ENCODE data around the gene ZNF497. TPM values are rescaled to one million over a fixed set of nuclear protein-coding genes. Genes with fewer than 3 reads are reported as not detected.
A peak's percentile ranks its signal among the peaks of the same experiment; 100 is the strongest.
"Not testable (repeated sequence)": the region's sequence is repeated elsewhere in the genome, so short reads cannot be mapped to it uniquely, and the experiment has no call there.

ZNF497 gene
- total RNA-seq, 2 experiments from 2014 or later = 0.98 to 1.4 TPM

- CTCF ChIA-PET = no interaction called here
- POLR2A ChIA-PET = no interaction called here
- Mint-ChIP-seq H3K27me3 (no peaks in the 10 kb centered on the region), H3K27ac (peak within 1 kb of the TSS; percentile 99), H3K36me3 (ENCODE audit: low read depth) (peaks cover 29% of the 10 kb centered on the region), H3K4me3 (peak within 1 kb of the TSS; percentile 97), H3K9me3 (no peaks in the 10 kb centered on the region), H3K4me1 (peaks cover 56% of the 10 kb centered on the region)
- DNase-seq = peak; percentile 97
Measured at GRCh38 chr19:58386576-58387337, 24.2 kb upstream of the ZNF497 start, which contains the start of gene RPS5. RPS5 (plus strand) TSS chr19:58387269; CDS start chr19:58388138, 869 bp downstream.

- H3K4me1 Mint-ChIP-seq = peaks cover 53% of the 10 kb centered on the region
- ChIA-PET CTCF (no interaction called here), POLR2A (no interaction called here)
- H3K27me3 Mint-ChIP-seq = no peaks in the 10 kb centered on the region
- peaks cover 26% of the 10 kb centered on the region for H3K36me3 Mint-ChIP-seq (ENCODE audit: low read depth)
- peak overlapping the region; percentile 97 for H3K4me3 Mint-ChIP-seq
- no peaks in the 10 kb centered on the region for H3K9me3 Mint-ChIP-seq
- H3K27ac Mint-ChIP-seq = peak overlapping the region; percentile 99
- no peak for DNase-seq
Measured at GRCh38 chr19:58385891-58386575, 23.5 kb upstream of the ZNF497 start.

GRCh38 chr19:58385313-58385890 lies 22.9 kb upstream of the ZNF497 start:
- no peaks in the 10 kb centered on the region for H3K27me3 Mint-ChIP-seq
- no peak for DNase-seq
- POLR2A ChIA-PET = interaction anchor here (0.5 kb wide), 1 partner anchor 37 kb away, joined by 3 read pairs; no protein-coding TSS in a partner anchor

DNA sequence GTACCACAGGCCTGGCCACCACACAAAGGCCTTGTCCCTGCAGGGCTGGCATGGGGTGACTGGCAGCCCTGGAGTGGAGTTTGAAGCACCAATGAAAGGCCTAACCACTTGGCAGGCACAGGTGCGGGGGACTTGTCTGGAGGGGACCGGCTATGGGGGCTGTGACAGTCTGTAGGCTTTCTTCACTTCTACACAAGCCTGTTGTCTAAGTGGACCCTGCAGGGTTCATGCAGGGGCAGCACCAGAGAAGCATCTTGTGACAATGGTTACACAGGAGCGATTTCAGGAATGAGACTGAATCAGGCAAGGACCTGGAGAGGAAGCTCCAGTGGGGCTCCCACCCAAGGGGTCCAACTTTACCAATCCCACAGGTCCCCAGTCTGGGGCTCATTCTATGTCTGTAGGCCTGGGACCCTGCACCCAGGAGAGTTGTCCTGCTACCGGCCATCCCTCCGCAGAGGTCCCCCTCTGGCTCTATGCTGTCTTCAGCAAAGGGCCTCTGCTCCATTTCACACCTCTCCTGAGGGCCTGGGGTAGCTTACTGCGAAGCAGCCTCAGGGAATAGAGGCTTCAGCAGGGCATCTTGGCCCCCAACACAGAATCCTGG lies 20.5 kb upstream of the ZNF497 start:
- H3K27ac Mint-ChIP-seq = peak overlapping the region; percentile 57
- ChIA-PET POLR2A (no interaction called here), CTCF (no interaction called here)
- no peaks in the 10 kb centered on the region for H3K27me3 Mint-ChIP-seq
- peaks cover 46% of the 10 kb centered on the region for H3K4me1 Mint-ChIP-seq
- H3K4me3 Mint-ChIP-seq = peak overlapping the region; percentile 83
- peaks cover 9% of the 10 kb centered on the region for H3K36me3 Mint-ChIP-seq (ENCODE audit: low read depth)
- no peak for DNase-seq
- H3K9me3 Mint-ChIP-seq = no peaks in the 10 kb centered on the region

More at GRCh38 chr19:58385313-58385890, 22.9 kb upstream of the ZNF497 start:
- CTCF ChIA-PET = no interaction called here
- Mint-ChIP-seq H3K4me3 (peak overlapping the region; percentile 97), H3K27ac (peak overlapping the region; percentile 99), H3K9me3 (no peaks in the 10 kb centered on the region), H3K4me1 (peaks cover 47% of the 10 kb centered on the region), H3K36me3 (ENCODE audit: low read depth) (peaks cover 21% of the 10 kb centered on the region)

DNA sequence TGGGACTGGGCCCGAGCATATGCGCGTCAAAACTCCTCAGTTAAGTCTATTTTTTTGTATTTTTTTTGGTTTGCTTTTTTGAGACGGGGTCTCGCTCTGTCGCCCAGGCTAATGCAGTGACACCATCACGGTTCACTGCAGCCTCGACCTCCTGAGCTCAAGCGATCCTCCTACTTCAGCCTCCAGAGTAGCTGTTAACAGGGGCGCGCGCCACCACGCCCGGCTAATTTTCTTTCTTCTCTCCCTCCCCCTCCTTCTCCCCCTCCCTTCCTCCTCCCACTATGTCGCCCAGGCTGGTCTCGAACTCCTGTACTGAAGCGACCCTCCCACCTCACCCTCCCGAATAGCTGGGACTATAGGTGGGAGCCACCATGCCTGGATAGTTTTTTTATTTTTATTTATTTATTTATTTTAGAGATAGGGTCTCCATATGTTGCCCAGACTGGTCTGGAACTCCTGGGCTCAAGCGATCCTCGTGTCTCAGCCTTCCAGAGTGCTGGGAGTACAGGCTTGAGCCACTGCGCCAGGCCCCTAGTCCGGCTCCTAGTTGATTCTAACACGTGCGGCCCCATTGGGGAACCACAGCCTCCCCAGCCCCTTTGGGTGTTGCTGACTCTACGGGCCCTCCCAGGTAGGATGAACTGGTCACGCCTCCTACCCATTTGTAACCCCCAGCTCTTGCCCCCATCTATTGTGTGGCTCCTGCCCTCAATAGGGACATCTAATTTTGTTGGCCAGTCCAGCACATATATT lies 19.1 kb upstream of the ZNF497 start:
- Mint-ChIP-seq H3K36me3 (ENCODE audit: low read depth) (no peaks in the 10 kb centered on the region), H3K4me3 (peak overlapping the region; percentile 83), H3K27me3 (no peaks in the 10 kb centered on the region), H3K4me1 (peaks cover 36% of the 10 kb centered on the region), H3K9me3 (no peaks in the 10 kb centered on the region), H3K27ac (peak overlapping the region; percentile 95)
- CTCF ChIA-PET = interaction anchor here (1.5 kb wide), 1 partner anchor 138 kb away, joined by 5 read pairs; the partner anchor contains the start of gene ZBTB45
- POLR2A ChIA-PET = no interaction called here
- no peak for DNase-seq

DNA sequence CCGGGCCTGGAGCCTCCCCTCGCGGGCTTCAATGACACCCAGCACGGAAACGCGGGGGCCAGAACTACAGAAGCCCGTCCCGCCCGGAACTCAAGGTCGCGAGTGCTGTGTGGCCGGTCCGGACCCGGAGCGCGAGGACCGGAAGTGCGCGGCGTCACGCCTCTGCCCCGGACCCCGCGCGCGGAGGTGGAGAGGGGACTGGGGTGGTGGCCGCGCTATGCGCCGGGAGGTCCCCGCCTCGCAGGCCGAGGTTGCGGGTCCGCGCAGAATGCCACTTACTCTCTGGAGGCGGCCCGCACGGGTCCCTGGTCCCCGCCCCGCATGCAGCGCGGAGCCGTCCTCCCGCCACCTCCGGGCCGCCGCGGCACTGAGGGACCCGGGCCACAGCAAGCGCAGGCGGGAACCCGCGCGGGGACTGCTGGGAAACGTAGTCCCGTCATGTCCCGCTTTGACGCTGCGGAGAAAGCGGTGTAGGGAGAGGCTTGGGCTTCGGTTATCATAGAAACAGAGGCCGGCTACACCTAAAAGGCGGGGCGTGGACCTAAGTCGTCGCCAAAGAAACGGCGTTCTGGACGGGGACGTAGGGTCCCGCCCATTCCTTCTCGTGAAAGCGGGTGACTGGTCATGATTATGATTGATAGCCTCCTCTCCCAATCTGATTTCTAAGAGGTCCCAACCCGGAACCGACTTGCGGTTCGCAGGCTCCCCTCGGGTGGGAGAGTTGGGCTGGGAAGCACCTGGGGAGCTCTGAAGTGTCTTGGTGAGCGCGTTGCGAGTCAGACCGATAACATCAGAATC lies 18.3 kb upstream of the ZNF497 start, which contains the start of gene ZNF837:
Gene ZNF837 (minus strand): TSS at position 369 of the 798 bp plus-strand sequence. CDS start 11,698 bp downstream, outside the sequence.
- H3K36me3 Mint-ChIP-seq (ENCODE audit: low read depth) = no peaks in the 10 kb centered on the region
- POLR2A ChIA-PET = no interaction called here
- CTCF ChIA-PET = interaction anchor here (1.5 kb wide), 1 partner anchor 139 kb away, joined by 5 read pairs; the partner anchor contains the start of gene ZBTB45
- peaks cover 33% of the 10 kb centered on the region for H3K4me1 Mint-ChIP-seq
- H3K27me3 Mint-ChIP-seq = no peaks in the 10 kb centered on the region
- H3K4me3 Mint-ChIP-seq = peak within 1 kb of the TSS; percentile 83
- peak; percentile 99 for DNase-seq
- no peaks in the 10 kb centered on the region for H3K9me3 Mint-ChIP-seq
- H3K27ac Mint-ChIP-seq = peak within 1 kb of the TSS; percentile 95

DNA sequence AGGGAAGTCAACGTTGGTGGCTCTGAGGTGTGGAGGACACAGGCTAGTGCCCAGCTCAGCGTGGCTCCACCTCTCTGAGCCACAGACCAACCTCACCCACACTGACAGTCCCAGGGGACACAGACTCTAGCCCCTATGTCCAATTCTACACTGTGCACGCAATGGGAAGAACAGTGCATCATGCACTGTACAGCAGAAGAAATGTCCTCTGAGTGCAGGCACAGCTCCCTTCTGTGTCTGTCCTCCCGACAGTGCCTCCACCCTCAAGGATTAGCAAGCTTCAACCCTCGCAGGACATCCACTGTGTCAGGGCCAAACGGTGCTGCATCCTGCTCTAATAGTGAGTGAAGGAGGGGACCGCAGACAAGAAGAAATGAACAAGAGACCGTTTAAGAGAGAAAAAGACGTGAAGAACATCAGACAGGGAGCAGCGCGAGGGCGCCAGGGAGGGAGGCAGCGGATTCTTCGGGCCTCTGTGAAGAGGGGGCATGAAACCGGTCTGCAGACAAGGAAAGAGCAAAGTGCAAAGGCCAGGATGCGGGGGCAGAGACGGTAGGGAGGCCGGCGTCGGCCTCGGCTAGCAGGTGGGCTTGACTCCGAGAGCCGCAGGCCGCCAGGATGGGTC lies 17.6 kb upstream of the ZNF497 start:
- POLR2A ChIA-PET = interaction anchor here (0.7 kb wide), 1 partner anchor 31 kb away, joined by 5 read pairs; no protein-coding TSS in a partner anchor
- Mint-ChIP-seq H3K4me3 (peak overlapping the region; percentile 83), H3K9me3 (no peaks in the 10 kb centered on the region), H3K27ac (peak overlapping the region; percentile 94), H3K4me1 (peaks cover 27% of the 10 kb centered on the region), H3K36me3 (ENCODE audit: low read depth) (no peaks in the 10 kb centered on the region), H3K27me3 (no peaks in the 10 kb centered on the region)
- no peak for DNase-seq
- CTCF ChIA-PET = interaction anchor here (0.6 to 1.7 kb wide), 4 partner anchors 16 to 159 kb away, joined by 3 to 5 read pairs (median 4); partner anchors contain the start of gene ZBTB45

- POLR2A ChIA-PET = interaction anchor here (0.7 kb wide), 1 partner anchor 30 kb away, joined by 5 read pairs; no protein-coding TSS in a partner anchor
- Mint-ChIP-seq H3K9me3 (no peaks in the 10 kb centered on the region), H3K27ac (peak overlapping the region; percentile 94), H3K4me3 (peak overlapping the region; percentile 83), H3K4me1 (peaks cover 23% of the 10 kb centered on the region), H3K27me3 (no peaks in the 10 kb centered on the region), H3K36me3 (ENCODE audit: low read depth) (no peaks in the 10 kb centered on the region)
- CTCF ChIA-PET = interaction anchor here (0.6 to 1.7 kb wide), 4 partner anchors 15 to 158 kb away, joined by 3 to 5 read pairs (median 4); partner anchors contain the start of gene ZBTB45
- DNase-seq = no peak
Measured at GRCh38 chr19:58379246-58379645, 16.7 kb upstream of the ZNF497 start.

DNA sequence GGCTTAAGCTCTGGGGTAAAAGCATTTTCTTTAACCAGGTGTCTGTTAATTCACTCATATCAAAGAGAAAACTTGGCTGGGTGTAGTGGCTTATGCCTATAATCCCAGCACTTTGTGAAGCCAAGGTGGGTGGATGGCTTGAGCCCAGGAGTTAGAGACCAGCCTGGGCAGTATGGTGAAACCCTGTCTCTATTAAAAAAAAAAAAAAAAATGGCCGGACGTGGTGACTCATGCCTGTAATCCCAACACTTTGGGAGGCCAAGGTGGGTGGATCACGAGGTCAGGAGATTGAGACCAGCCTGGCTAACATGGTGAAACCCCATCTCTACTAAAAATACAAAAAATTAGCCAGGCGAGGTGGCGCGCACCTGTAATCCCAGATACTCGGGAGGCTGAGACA lies 14.2 kb upstream of the ZNF497 start:
- H3K9me3 Mint-ChIP-seq; H3K36me3 Mint-ChIP-seq (ENCODE audit: low read depth); H3K27ac Mint-ChIP-seq; H3K27me3 Mint-ChIP-seq; DNase-seq; POLR2A ChIA-PET; H3K4me3 Mint-ChIP-seq: not testable (repeated sequence)
- CTCF ChIA-PET = interaction anchor here (1.8 to 1.9 kb wide), 2 partner anchors 11 to 14 kb away, joined by 3 to 5 read pairs; partner anchors contain the start of gene ZNF497
- H3K4me1 Mint-ChIP-seq = peaks cover 16% of the 10 kb centered on the region

DNA sequence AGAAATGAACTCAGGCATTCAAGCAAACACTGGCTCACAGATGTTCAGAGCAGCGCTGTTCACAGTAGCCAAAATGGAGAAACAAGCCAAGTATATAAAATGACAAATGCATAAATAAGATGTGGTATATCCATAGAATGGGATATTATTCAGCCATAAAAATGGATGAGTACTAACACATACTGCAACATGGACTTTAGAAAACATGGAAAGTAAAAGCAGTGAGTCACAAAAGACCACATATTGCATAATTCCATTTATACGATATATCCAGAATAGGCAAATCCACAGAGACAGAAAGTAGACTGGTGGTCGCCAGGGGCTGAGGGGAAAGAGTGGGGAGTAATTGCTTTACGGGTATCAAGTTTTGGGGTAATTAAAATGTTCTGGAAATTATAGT lies 11.6 kb upstream of the ZNF497 start:
- H3K36me3 Mint-ChIP-seq (ENCODE audit: low read depth) = no peaks in the 10 kb centered on the region
- H3K4me1 Mint-ChIP-seq = peaks cover 4% of the 10 kb centered on the region
- H3K27me3 Mint-ChIP-seq = no peaks in the 10 kb centered on the region
- DNase-seq = no peak
- H3K4me3 Mint-ChIP-seq = no peak overlapping the region
- ChIA-PET POLR2A (no interaction called here), CTCF (interaction anchor here (1.1 to 1.8 kb wide), 2 partner anchors 11 to 19 kb away, joined by 3 to 7 read pairs; partner anchors contain the start of gene ZNF497)
- H3K27ac Mint-ChIP-seq = no peak overlapping the region
- no peaks in the 10 kb centered on the region for H3K9me3 Mint-ChIP-seq
